Endothelial cell of hepatic sinusoid (primary cell): ENCODE measurements around the gene MARCHF10.

Source experiments
- in situ Hi-C: cut with HindIII; loops from 2 replicates; pipeline ENCODE4 v1.10.0; 2017; ENCODE audit warnings: low sequenced_read_pairs

Gene MARCHF10

GRCh38 chr17:62722625-62723024 lies 85.5 kb downstream of the MARCHF10 start:
- in situ Hi-C loops: loop anchor here (5.0 kb wide), 2 partner anchors 60 to 105 kb away; no protein-coding TSS in a partner anchor

GRCh38 chr17:62720126-62720850 lies 87.8 kb downstream of the MARCHF10 start:
- in situ Hi-C loops: loop anchor here (5.0 kb wide), 2 partner anchors 58 to 107 kb away; no protein-coding TSS in a partner anchor

DNA sequence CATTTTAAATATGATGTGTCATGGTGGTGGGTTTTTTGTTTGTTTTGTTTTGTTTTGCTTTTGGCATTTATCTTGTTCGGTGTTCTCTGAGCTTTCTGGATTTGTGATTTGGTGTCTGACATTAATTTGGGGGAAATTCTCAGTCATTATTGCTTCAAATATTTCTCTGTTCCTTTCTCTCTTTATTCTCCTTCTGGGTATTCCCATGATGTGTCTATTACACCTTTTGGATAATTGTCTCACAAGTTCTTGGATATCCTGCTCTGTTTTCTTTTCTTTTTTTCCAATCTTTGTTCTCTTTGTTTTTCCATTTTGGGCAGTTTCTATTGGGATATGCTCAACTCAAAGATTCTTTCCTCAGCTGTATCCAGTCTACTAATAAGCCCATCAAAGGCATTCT lies 88.5 kb downstream of the MARCHF10 start:
- in situ Hi-C loops: no loop called here

DNA sequence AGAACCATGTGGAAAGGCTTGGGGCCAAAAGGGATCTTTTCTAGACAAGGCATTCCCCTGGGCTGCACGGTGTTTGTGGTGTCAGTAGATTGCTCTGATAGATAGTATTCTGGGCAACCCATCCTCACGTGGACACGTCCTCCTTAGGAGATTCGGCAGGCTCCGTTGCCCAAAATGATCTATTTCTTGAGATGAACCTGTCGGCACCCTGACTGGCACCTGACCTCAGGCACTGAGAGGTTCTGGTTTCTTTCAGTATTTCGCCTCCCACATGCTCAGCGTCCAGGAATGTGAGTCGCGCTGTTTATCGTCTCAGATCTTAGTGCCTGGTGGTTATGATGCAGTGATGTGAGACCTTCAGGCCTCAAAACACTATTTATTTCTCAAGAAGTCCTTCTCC lies 89.7 kb downstream of the MARCHF10 start:
- in situ Hi-C loops: no loop called here

GRCh38 chr17:62717889-62718288 lies 90.2 kb downstream of the MARCHF10 start:
- in situ Hi-C loops: no loop called here

- in situ Hi-C loops: no loop called here
Observed at GRCh38 chr17:62717589-62717855, 90.6 kb downstream of the MARCHF10 start.

DNA sequence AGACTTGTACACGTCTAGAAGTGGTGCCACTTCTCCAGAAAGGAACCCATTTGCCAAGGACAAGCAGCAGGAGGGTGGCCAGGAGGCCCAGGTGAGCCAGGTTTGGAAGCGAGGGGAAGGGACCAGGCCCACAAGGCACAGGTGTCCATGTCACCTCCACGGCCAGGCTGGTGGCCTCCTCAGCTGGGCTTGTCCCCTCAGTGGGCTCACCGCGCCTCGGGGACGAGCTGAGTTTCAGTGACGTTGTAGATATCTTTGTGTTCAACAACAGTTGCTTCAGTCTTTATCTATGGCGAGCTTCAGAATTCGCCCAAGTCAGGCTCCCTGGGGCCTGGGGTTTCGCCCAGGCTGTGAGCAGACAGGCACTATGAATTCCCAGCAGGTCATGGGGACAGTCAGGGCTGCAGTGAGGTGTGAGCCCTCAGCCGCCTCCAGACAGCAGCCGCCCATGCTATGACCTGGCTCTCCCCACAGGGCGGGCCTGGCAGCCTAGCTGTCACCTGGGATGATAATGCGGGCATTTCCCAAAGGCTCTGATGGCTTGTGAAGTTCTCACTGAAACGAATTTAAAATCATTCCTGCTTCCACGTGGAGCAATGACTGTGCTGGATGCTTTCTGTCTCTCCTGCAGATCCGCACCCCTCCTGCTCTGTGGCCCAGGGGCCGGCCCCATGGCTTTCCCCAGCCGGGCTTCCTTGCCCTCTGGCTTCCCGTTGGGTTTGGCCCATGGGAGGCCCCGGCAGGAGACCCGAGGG lies 91.1 kb downstream of the MARCHF10 start:
- in situ Hi-C loops: no loop called here

- in situ Hi-C loops: no loop called here
Observed at GRCh38 chr17:62715882-62716390, 92.2 kb downstream of the MARCHF10 start.

DNA sequence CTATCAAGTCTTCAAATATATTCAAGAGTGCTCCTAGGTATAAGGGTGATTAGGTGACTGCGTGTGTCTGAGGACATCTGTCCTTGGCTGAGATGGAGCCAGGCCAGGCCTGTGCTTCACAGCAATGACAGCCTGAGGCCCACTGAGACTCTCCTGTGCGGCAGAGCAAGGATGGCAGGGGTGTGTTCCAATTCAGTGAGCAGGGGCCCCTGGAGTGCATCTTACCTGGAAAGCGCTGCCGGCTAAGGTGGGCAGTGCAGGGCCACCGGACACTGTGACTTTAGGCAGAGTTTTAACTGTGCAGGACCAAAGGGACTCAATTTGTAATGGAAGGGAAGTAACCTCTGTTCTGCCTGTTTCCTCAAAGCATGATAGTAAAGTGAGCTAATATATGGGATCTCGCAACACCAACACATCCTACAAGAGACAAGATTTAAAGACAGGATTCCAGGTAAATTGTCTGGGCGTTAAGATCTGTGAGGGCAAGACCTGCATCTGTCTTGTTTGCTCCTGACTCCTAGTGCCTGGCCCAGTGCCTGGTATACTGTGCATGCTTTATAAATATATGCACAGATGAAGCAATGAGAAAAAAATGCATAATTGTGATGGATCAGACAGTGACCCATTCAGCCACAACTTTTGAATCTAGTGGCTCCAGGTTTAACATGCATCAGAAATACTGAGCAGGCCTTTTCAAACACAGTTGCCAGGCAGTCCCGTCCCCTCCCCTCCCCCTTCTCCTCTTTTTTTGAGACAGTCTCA lies 93.9 kb downstream of the MARCHF10 start:
- in situ Hi-C loops: no loop called here

- in situ Hi-C loops: no loop called here
Observed at GRCh38 chr17:62713086-62713881, 94.8 kb downstream of the MARCHF10 start.

DNA sequence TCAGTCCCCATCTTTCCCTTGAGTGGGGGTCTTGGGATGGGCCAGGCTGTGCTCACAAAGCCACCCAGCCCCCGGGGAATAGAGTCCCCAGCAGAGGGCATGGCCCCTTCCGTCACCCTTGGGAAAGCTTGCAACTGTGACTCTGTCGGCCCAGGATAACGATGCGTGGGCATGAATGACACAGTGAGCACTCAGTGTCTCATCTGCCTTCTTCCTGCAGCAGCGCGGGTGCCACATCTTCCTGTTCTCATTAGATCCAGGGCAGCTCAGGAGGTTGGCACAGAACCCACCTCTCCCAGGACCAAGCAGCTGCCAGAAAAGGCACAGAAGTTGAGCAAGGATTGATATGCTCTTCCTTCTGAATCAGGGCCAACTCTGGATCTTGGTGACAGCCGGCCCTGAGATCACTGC lies 95.9 kb downstream of the MARCHF10 start:
- in situ Hi-C loops: no loop called here

DNA sequence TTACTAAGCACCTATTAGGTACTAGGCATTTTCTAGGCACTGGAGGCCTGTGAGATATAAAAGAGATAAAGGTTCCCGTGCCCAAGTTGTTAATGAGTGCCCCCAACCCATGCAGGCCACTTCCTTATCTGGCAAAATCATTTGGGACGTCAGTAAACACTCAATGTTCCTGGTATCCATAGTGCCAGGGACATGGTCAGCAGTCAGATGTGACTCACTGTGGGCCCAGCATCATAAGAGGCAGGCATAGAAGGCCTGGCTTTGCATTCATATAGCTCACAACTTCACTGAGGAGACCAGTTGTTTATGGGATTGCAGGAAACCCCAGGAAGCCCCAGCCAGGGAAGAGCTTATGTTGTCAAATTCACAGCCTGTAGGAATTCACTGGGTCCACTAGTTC lies 99.5 kb downstream of the MARCHF10 start:
- in situ Hi-C loops: no loop called here

DNA sequence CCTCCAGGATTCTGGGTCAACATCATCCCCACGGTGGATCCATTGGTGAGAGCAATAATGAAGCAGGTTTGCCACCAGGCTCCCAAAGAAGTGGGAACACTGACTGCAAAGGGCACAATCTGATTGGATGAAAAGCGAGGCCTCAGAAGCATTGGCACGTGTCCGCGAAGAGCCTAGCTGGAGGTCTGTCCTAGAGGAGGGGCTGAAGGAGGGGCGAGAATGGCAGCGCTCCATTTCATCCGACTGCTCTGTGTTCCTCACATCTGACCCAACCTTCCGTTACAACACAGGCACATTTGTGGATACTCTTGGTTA lies 100.7 kb downstream of the MARCHF10 start:
- in situ Hi-C loops: no loop called here

DNA sequence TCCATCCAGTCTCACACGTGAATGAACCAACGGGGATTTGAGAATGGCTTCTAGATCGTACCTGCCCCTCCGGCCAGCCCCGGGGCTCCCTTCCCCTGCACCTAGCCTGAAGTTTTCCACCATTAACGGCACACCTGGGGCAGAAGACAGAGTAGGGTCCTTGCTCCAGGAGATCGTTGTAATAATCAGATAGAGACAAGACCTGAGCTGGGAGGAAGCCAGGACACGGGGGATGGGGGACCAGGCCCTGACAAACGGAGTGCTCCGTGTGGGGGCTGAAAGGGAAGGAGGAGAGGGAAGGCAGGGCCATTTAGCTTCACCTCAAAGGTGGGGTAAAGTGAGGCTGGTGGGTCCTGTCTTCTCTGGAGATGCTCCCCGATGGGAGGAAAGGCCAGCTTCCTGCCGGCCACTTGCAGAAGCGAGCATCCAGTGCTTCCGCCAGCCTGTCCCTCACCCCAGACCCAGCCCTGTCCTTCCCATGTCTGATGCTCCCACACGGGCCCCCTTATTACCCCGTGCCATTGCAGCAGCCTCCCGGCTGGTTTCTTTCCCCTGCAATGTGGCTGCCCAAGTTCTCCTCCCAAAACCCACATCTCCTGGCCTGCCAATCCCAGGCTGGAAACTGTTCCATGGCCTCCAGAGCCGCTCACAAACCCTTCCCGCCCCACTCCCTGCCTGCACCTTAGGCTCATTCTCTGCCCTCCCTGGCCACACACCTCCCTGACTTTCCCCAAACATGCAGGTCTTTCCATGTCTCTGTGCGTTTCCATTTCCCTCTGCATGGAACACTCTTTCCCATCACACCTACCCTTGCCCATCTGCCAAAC lies 101.3 kb downstream of the MARCHF10 start:
- in situ Hi-C loops: no loop called here

DNA sequence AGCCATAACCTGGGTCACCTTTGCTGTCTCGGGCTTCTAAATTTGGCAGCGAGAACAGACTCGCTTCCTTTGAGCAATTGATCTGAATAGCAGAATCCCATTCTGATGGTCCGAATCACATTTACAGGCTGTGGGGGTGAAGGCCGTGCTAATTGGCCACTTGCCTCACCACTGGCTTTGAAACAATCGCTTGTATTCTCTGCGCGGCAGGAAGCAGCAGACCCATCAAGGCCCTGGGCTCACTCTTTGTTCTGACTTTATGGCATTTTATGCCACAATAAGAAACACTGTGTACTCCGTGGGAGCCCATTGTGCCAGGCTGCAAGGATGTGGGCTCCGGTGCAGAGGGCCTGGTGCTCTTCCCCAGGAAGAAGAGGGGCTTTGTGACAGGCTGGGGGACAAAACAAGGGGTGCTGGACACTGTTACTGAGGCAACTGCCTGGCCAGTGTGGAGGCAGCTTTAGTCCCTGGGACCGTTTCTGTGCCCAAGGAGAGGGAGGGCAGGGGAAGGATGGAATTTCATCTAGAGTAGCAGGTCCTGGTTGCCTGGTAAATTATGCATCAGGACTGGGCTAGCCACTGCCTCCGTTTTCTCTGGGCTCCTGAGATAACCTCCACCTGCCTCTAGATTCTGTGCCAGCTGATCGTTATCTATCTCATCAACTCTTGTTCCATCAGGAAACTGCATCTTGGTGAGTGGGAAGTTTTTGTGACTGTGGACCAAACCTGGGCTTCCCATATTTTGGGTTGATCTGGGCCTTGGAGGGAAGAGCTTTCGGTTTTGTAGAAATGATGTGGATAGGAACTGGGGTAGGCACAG lies 102.1 kb downstream of the MARCHF10 start:
- in situ Hi-C loops: no loop called here

DNA sequence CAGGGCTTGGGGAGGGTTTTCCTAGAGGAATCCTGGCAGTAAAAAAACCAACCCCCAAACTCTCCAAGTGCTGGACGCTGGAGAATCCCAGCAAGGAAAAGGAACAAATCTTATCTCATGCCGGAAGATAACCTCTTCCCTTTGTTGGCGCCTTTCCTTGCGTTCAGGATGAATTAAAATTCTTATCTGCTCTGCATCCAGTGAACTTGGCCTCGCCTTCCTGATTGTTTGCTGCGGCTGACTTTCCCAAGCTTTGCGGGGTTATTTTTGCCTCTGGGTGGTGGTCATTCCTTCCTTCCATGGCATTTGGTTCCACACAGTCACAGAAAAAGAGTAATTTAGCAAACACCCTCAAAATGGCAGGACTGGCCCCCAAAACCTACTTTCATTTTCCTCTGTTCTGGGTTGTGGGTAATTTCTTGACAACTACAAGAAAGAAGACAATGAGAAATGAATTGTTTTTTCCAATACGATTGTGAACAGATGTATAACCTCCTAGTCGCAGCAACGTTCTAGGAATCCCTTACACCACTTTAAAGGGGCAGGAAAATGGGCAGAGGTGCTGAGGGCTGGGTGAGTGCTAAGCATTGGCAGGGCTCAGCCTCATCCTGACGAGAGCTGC lies 102.8 kb downstream of the MARCHF10 start:
- in situ Hi-C loops: no loop called here

GRCh38 chr17:62704381-62704971 lies 103.6 kb downstream of the MARCHF10 start:
- in situ Hi-C loops: no loop called here

DNA sequence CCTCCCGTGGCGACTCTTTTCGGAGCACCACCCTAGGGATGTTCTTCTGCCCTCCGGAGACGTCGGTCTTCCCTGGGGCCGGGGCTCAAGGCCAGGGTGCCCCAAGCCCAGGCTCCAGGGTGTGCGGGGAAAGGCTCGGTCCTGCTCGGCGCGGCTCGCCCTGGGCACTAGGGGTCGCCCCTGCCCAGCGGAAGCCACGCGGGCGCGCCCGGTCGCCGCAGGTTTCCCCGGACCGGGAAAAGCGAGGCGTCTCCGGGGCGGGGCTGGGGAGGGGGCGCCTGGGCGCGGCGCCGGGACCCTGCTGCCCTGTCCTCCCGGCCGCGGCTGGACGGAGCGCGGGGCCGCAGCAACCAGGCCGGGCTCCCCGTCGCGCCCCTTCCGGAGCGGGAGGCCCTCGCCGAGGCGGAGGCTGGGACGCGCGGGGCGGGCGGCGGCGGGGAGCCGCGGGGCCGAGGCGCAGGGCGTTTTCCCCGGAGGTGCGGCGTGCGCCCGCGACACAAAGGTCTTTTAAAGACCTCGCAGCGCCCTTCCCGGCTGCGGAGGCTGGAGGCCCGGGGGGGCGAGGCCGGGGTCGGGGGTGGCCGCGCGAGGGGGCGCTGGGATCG lies 104.2 kb downstream of the MARCHF10 start:
- in situ Hi-C loops: no loop called here
